ENCODE data around the gene HS3ST5.
"Not testable (repeated sequence)": the region's sequence is repeated elsewhere in the genome, so short reads cannot be mapped to it uniquely, and the experiment has no call there.

HS3ST5 gene

DNA sequence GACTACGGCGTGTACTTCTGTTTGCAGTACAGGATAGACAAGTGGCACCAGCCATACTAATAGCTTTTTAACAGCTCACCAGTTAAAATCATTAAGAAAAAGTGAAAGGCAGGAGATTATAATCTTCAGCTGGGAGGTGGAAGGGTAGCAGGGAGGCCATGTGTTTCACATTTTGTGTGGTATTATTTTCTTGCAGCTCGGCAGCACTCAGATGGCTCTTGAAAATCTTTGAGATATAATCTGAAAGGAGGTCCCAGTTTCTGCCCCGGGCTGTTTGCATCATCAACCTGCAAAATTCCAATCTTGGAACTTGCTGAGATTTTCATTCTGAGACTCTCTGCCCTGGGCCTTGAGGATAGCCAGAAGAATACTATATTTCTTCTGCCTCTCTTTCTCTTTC is 284.4 kb downstream of the HS3ST5 start:
- H3K27ac Mint-ChIP-seq, result no peak overlapping the region
- no peaks in the 10 kb centered on the region for H3K4me1 Mint-ChIP-seq
- no peaks in the 10 kb centered on the region for H3K36me3 Mint-ChIP-seq
- peaks cover 3% of the 10 kb centered on the region for H3K27me3 Mint-ChIP-seq
- no peaks in the 10 kb centered on the region for H3K9me3 Mint-ChIP-seq
- H3K4me3 Mint-ChIP-seq, result no peak overlapping the region

DNA sequence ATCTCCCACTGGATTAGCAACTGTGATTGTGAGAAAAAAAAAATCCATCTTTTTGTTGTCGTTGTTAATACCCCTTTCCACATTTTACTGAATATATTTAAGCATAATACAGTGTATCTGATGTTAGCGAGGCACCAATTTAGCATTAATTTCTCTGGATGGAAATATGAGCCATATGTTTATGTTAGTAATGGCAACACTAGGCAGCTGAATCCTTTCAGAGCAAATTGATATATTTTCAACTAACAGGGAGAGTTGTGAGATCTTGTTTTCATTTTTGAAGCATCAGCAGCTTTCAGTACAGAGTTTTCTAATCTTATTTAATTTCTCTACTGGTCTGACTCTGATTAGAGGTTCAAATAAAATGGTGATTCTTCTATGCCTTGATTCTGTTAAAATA is 287.1 kb downstream of the HS3ST5 start:
- H3K27me3 Mint-ChIP-seq, result peaks cover 2% of the 10 kb centered on the region
- H3K4me1 Mint-ChIP-seq, result no peaks in the 10 kb centered on the region
- no peaks in the 10 kb centered on the region for H3K36me3 Mint-ChIP-seq
- H3K9me3 Mint-ChIP-seq, result no peaks in the 10 kb centered on the region
- no peak overlapping the region for H3K27ac Mint-ChIP-seq
- H3K4me3 Mint-ChIP-seq, result no peak overlapping the region

DNA sequence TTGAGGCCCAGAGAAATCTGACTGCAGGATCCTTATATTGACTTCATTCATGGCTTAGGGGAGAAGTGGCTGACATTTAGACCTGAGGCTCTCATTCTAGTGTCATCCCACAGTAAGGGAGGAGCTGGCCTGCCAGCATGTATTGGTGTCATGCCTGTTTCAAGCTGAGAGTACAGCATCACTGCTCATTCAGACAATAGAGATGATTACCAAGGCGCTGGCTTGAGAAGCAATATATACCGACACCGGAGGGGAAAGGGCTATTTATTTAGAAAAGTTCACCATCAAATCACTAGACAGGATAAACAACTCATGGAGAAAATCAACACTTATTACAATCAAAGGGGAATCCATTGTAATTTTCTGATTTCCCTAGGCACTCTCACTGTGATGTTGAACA is 287.5 kb downstream of the HS3ST5 start:
- Mint-ChIP-seq H3K9me3 (no peaks in the 10 kb centered on the region), H3K36me3 (no peaks in the 10 kb centered on the region), H3K4me3 (no peak overlapping the region), H3K27ac (no peak overlapping the region), H3K4me1 (no peaks in the 10 kb centered on the region), H3K27me3 (peaks cover 2% of the 10 kb centered on the region)

DNA sequence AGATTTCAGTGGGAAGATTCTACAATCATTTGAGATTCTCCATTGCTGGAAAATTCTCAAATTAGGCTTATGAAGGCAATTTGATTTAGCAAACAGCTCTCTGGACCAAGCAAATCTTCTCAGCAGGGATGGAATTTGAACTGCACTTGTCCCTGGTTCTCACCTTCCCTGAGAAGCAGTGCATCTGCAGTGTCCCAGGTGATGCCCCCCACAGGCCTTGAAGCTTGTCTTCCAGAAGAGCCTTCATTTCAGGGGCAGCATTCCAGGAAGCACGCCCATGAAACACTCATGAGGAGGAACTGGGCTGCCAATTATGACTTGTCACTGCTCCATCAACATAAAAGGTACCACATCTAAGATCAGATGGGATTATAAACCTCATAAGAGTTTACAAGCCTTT is 289.0 kb downstream of the HS3ST5 start:
- H3K9me3 Mint-ChIP-seq, result no peaks in the 10 kb centered on the region
- H3K4me1 Mint-ChIP-seq, result no peaks in the 10 kb centered on the region
- no peak overlapping the region for H3K4me3 Mint-ChIP-seq
- peaks cover 2% of the 10 kb centered on the region for H3K27me3 Mint-ChIP-seq
- no peak overlapping the region for H3K27ac Mint-ChIP-seq
- H3K36me3 Mint-ChIP-seq, result no peaks in the 10 kb centered on the region

DNA sequence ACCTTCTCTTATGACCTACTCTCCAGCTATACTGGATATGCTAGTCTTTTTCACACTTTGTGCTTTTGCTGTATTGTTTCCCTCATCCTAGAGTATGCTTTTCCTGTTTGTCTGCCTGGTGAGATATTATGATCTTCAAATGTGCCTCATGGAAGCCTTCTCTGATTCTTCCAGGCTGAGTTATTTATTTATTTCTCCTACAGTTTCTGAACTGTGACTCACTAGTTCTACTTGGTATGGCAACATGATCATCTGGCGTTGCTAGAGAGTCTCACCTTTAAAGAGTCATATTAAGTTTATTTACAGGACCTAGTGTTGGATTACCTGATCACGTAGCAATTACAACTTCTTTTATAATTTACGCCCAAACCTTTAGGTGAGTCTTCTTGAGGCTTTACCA is 290.7 kb downstream of the HS3ST5 start:
- H3K4me3 Mint-ChIP-seq, result no peak overlapping the region
- no peaks in the 10 kb centered on the region for H3K36me3 Mint-ChIP-seq
- peaks cover 3% of the 10 kb centered on the region for H3K27me3 Mint-ChIP-seq
- H3K27ac Mint-ChIP-seq, result no peak overlapping the region
- H3K9me3 Mint-ChIP-seq, result no peaks in the 10 kb centered on the region
- no peaks in the 10 kb centered on the region for H3K4me1 Mint-ChIP-seq

GRCh38 chr6:114051031-114051430 is 291.8 kb downstream of the HS3ST5 start:
- Mint-ChIP-seq H3K27me3 (peaks cover 3% of the 10 kb centered on the region), H3K4me1 (no peaks in the 10 kb centered on the region), H3K27ac (no peak overlapping the region), H3K9me3 (no peaks in the 10 kb centered on the region), H3K4me3 (no peak overlapping the region), H3K36me3 (no peaks in the 10 kb centered on the region)

DNA sequence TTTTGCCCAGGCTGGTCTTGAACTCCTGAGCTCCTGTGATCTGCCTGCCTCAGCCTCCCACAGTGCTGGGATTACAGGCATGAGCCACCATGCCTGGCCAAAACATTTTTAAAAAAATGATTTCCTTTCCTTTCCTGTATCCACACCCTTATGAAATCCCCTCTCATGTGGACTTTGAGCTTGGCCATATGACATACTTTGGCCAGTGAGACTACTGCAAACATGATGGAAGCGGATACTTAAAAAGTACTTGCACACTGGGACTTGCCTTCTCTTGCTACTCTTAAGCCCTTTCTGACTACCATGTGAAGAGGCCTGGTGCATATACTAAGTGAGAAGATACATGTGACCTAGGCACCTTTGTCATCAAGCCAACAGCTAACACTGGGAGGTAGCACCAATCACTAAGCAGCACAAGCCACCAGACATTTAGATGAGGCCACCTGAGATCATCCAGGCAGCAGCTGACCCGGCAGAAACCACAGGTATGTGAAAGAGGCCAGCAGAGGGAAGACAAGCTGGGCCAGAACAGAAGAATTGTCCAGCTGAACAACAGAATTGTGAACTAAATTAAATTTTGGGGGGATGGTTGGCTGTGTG is 293.4 kb downstream of the HS3ST5 start:
- no peak overlapping the region for H3K4me3 Mint-ChIP-seq
- H3K27ac Mint-ChIP-seq, result no peak overlapping the region
- no peaks in the 10 kb centered on the region for H3K9me3 Mint-ChIP-seq
- no peaks in the 10 kb centered on the region for H3K36me3 Mint-ChIP-seq
- H3K27me3 Mint-ChIP-seq, result peaks cover 1% of the 10 kb centered on the region
- no peaks in the 10 kb centered on the region for H3K4me1 Mint-ChIP-seq

DNA sequence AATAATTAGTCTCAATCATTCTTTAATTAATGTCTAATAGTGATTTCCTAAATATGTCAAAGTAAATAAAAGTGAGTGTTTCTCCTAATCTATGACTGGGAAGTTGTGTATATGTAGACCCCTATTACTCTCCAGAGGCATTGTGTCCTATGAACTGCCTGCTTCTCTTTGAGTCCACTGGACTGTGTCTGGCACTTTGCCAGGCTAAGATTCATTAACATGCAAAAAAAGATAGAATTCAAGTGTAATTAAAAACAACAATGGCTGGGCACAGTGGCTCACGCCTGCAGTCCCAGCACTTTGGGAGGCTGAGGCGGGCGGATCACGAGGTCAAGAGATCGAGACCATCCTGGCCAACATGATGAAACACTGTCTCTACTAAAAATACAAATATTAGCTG is 298.3 kb downstream of the HS3ST5 start:
- not testable (repeated sequence) for H3K27me3 Mint-ChIP-seq, H3K4me3 Mint-ChIP-seq, H3K27ac Mint-ChIP-seq, H3K4me1 Mint-ChIP-seq, H3K9me3 Mint-ChIP-seq, H3K36me3 Mint-ChIP-seq

DNA sequence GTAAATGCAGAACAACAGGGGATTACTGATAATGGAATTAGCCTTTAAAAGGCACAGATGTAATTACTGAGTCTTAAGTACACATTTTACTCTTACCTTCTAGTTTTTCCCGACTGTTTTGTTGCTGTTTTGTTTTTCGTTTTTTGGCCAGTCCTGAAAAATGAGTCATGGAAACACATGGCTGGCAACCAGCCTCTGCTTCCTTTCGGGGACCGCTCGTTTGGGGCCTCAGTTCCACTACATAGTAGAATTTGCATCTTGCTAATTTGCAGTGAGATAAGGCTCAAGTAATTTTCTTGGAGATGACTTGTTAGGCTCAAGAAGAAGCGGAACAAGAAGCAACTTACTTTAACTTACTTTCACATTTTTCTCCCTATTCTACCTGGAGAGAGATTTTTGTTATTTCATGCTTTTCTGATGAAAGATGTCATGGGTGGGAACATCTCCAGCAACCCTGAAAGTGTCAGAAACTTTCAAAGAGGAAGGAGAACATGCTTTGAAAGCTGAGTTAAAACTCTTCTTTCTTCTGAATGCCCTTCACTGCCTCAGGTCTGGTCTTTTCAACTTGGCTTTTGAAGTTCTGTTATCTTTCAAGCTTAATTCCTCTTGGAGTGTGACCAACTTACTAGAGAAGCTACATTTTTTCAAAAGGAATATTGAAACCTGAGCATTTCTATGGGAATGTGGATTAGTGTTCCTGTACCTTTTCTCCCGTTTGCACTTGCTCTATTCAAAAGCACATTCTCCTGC is 300.4 kb downstream of the HS3ST5 start:
- Mint-ChIP-seq H3K9me3 (no peaks in the 10 kb centered on the region), H3K27ac (no peak overlapping the region), H3K27me3 (peaks cover 1% of the 10 kb centered on the region), H3K4me3 (no peak overlapping the region), H3K4me1 (no peaks in the 10 kb centered on the region), H3K36me3 (no peaks in the 10 kb centered on the region)

- Mint-ChIP-seq H3K9me3 (no peaks in the 10 kb centered on the region), H3K4me1 (no peaks in the 10 kb centered on the region), H3K36me3 (no peaks in the 10 kb centered on the region), H3K27ac (no peak overlapping the region), H3K27me3 (peaks cover under 1% of the 10 kb centered on the region), H3K4me3 (no peak overlapping the region)
Measured at GRCh38 chr6:114040871-114041270, 302.0 kb downstream of the HS3ST5 start.

- Mint-ChIP-seq H3K27me3 (peaks cover 6% of the 10 kb centered on the region), H3K36me3 (no peaks in the 10 kb centered on the region), H3K27ac (no peak overlapping the region), H3K4me3 (no peak overlapping the region), H3K4me1 (no peaks in the 10 kb centered on the region), H3K9me3 (peaks cover 4% of the 10 kb centered on the region)
Measured at GRCh38 chr6:114039841-114040240, 303.0 kb downstream of the HS3ST5 start.

- Mint-ChIP-seq H3K4me3 (no peak overlapping the region), H3K27me3 (peaks cover 7% of the 10 kb centered on the region), H3K4me1 (no peaks in the 10 kb centered on the region), H3K9me3 (peaks cover 6% of the 10 kb centered on the region), H3K27ac (no peak overlapping the region), H3K36me3 (no peaks in the 10 kb centered on the region)
Measured at GRCh38 chr6:114033606-114034005, 309.2 kb downstream of the HS3ST5 start.

DNA sequence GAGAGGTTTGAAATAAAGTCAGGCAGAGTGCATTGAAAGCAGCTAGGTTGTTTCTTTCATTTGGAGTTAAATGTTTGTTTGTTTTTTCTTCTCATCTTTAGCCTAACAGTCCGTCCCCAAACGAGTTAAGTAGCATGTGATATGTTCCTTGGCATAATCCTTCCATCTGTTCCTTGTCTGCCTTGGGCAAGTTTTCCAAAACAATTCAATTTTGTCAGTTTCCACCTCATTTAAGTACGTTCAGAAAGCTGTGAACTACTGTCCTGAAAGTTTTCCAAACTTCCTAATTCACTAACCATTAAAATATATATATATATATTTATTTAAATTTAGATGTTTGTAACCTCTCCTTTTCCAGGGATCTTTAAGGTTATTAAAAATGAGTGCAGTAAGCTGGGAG is 310.1 kb downstream of the HS3ST5 start:
- Mint-ChIP-seq H3K36me3 (no peaks in the 10 kb centered on the region), H3K4me1 (no peaks in the 10 kb centered on the region), H3K27ac (no peak overlapping the region), H3K4me3 (no peak overlapping the region), H3K27me3 (peaks cover 7% of the 10 kb centered on the region), H3K9me3 (peaks cover 6% of the 10 kb centered on the region)

GRCh38 chr6:114030767-114031166 is 312.1 kb downstream of the HS3ST5 start:
- H3K27me3 Mint-ChIP-seq, result peaks cover 5% of the 10 kb centered on the region
- no peaks in the 10 kb centered on the region for H3K36me3 Mint-ChIP-seq
- no peak overlapping the region for H3K4me3 Mint-ChIP-seq
- H3K9me3 Mint-ChIP-seq, result peaks cover 6% of the 10 kb centered on the region
- H3K4me1 Mint-ChIP-seq, result no peaks in the 10 kb centered on the region
- no peak overlapping the region for H3K27ac Mint-ChIP-seq

DNA sequence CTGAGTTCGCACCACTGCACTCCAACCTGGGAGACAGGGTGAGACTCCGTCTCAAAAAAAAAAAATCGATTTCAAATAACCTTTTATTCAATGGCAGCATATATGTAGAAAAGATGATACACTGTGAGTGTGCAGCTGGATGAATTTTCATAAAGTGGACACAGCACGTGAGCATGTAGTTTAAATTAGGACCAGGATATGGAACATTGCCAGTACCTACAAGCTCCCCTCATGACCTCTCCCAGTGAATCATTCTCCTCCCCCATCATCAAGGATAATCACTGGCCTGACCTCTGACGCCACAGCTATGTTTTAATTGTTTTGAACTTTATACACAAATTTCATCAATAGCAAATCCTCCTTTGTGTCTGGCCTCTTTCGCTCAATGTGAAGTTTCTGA is 318.1 kb downstream of the HS3ST5 start:
- Mint-ChIP-seq H3K9me3 (no peaks in the 10 kb centered on the region), H3K4me1 (no peaks in the 10 kb centered on the region), H3K27me3 (no peaks in the 10 kb centered on the region), H3K36me3 (no peaks in the 10 kb centered on the region), H3K27ac (no peak overlapping the region), H3K4me3 (no peak overlapping the region)

DNA sequence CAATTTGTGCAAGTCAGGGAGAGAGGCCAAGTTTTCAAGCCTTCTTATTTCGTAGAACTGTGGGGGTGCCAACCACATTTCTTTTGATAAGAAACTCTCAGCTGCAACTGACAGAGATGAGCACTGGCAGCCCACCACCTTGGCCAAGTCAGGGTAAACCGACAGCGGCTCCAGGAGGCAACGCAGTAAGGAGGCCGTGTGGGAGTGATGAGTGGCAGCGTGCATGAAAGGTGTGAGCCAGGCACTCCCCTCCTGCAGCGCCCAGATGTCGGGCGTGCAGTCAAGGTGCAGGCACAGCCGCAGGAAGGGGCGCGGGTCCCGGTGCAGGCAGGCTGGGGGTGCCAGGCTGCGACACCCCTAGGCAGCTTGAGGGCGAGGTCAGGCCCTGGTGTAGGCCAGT is 322.6 kb downstream of the HS3ST5 start:
- Mint-ChIP-seq H3K36me3 (no peaks in the 10 kb centered on the region), H3K9me3 (no peaks in the 10 kb centered on the region), H3K27ac (no peak overlapping the region), H3K27me3 (no peaks in the 10 kb centered on the region), H3K4me1 (no peaks in the 10 kb centered on the region), H3K4me3 (no peak overlapping the region)

DNA sequence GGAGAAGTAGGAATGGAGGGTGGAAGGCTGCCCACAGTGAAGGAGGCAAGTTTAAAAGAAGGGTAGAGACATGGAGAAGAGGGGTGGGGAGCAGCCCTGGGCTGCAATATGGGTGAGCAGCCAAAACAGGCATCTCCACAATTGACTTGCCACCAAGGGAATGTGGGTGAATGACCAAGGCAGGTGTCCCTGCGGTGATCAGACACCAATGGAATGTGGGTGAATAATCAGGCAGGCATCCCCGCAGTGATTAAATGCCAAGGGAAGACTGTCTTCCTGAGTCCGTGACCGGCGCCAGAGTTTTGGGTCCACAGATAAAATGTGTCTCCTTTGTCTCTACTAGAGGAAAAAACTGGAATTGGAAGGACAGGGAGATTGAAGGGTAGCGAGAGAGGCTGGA is 325.7 kb downstream of the HS3ST5 start:
- not testable (repeated sequence) for H3K4me3 Mint-ChIP-seq, H3K4me1 Mint-ChIP-seq, H3K9me3 Mint-ChIP-seq, H3K36me3 Mint-ChIP-seq, H3K27ac Mint-ChIP-seq, H3K27me3 Mint-ChIP-seq
